ENCODE measurements around the gene XIST.
A peak's percentile ranks its signal among the peaks of the same experiment; 100 is the strongest.
"Not testable (repeated sequence)": the region's sequence is repeated elsewhere in the genome, so short reads cannot be mapped to it uniquely, and the experiment has no call there.

Gene XIST

GRCh38 chrX:73852467-73852866 is at the start of gene XIST:
Gene XIST (minus strand): TSS chrX:73852714.
- peak in 8 of 14 donors; percentile 6 to 51 (median 22) for DNase-seq

GRCh38 chrX:73898315-73898714 is 45.8 kb upstream of the XIST start:
- not testable (repeated sequence) for DNase-seq

GRCh38 chrX:73892515-73893090 is 40.1 kb upstream of the XIST start:
- not testable (repeated sequence) for DNase-seq

GRCh38 chrX:73882260-73882659 is 29.7 kb upstream of the XIST start:
- DNase-seq, result not testable (repeated sequence)

GRCh38 chrX:73877687-73878086 is 25.2 kb upstream of the XIST start:
- no peak for DNase-seq

GRCh38 chrX:73876911-73877310 is 24.4 kb upstream of the XIST start:
- DNase-seq, result no peak

GRCh38 chrX:73868916-73869315 is 16.4 kb upstream of the XIST start:
- DNase-seq, result no peak

- DNase-seq, result no peak
These were observed 14.6 kb upstream of the XIST start for GRCh38 chrX:73867144-73867543.

- DNase-seq, result no peak
These were observed 11.3 kb upstream of the XIST start for GRCh38 chrX:73863852-73864251.

- DNase-seq, result no peak
These were observed 10.8 kb upstream of the XIST start for GRCh38 chrX:73863268-73863667.

- no peak for DNase-seq
These were observed 7.1 kb upstream of the XIST start for GRCh38 chrX:73859622-73860021.

GRCh38 chrX:73855546-73855945 is 3.0 kb upstream of the XIST start:
- peak in 12 of 14 donors; percentile 1 to 68 (median 45) for DNase-seq

- DNase-seq, result peak in 1 of 14 donors; percentile 5
These were observed 492 bp downstream of the XIST start for GRCh38 chrX:73852022-73852421.

- peak in 10 of 14 donors; percentile 21 to 90 (median 84) for DNase-seq
These were observed 1.2 kb downstream of the XIST start for GRCh38 chrX:73851014-73852009.

GRCh38 chrX:73850124-73851013 is 2.1 kb downstream of the XIST start:
- DNase-seq, result no peak

- DNase-seq, result no peak
These were observed 3.4 kb downstream of the XIST start for GRCh38 chrX:73849073-73849472.

- no peak for DNase-seq
These were observed 4.5 kb downstream of the XIST start for GRCh38 chrX:73847991-73848390.

GRCh38 chrX:73847100-73847499 is 5.4 kb downstream of the XIST start:
- no peak for DNase-seq

- no peak for DNase-seq
These were observed 9.8 kb downstream of the XIST start for GRCh38 chrX:73842541-73843234.

- DNase-seq, result no peak
These were observed 11.2 kb downstream of the XIST start for GRCh38 chrX:73841337-73841736.

GRCh38 chrX:73840120-73840924 is 12.2 kb downstream of the XIST start:
- no peak for DNase-seq

All from C1 segment of cervical spinal cord (tissue), 14 donors.